ENCODE measurements around the gene USP44.

Gene USP44

DNA sequence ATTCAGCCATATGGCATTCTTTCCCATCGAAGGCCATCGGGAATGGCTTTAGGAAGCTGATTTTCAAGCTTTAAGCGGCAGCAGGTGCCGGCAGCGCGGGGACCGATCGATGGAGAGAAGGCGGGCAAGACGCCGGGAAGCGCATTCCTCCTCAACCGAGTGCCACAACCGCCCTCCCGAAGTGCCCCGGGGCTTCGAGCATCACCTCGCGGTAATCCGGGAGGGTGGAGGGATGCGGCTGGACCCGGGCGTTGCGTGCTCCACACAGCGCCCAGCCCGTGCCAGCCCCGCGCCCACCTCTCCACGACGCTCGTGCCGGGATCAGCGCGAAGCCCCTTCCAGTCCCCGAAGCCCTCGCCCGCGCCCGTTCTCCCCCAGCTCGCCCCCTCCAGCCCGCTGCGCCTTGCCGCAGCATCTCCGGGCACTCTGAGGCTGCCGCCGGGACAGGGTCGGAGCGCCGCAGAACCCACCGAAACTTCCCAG, 3.2 kb downstream of the USP44 start:
- no peak for DNase-seq

DNA sequence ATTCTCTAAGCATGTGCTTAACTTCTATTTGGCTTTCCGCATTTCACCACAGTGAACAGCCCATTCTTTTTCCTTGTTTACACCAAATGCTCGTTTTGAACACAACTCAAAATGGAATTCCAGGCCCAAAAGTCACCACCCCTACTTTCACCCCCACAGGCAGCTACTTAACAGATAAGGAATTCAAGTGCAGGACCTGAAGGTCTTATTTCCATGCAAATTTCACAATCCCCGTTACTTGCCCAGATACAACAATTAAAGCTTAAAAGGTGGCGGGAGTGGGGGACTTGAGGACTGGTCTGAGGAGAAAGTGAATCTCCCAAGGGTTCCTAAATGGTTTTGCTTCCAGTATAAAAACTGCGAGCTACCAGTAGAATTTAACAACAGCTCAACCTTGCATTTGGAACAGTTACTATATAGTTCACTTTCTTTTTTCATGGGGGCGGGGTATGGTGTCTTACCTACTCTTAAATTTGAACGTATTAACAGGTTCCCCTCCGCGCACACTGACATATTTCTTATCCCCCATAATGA, 3.7 kb downstream of the USP44 start:
- no peak for DNase-seq

- no peak for DNase-seq
These were observed 4.8 kb downstream of the USP44 start for GRCh38 chr12:95546491-95546813.

GRCh38 chr12:95545731-95546490, 5.4 kb downstream of the USP44 start:
- DNase-seq = no peak

GRCh38 chr12:95545303-95545702, 6.0 kb downstream of the USP44 start:
- DNase-seq = no peak

GRCh38 chr12:95544756-95545155, 6.5 kb downstream of the USP44 start:
- no peak for DNase-seq

GRCh38 chr12:95543305-95543704, 8.0 kb downstream of the USP44 start:
- DNase-seq = no peak

DNA sequence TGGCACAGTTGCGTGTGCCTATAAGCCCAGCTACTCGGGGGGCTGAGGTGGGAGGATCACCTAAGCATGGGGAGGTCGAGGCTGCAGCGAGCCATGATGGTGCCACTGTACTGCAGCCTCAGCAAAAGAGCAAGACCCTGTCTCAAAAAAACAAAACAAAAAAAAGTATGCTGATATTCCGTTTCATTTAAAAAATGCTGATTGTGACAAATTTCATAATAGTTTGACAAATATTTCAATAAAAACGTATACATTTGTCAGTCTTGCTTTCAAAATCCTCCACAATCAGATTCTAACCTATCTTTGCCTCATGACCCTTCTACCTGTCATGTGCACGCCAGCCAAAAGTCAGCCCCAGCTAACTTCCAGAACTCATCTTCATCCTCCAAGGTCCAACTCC, 9.8 kb downstream of the USP44 start:
- no peak for DNase-seq

- no peak for DNase-seq
These were observed 12.6 kb downstream of the USP44 start for GRCh38 chr12:95538656-95539055.

GRCh38 chr12:95538006-95538405, 13.3 kb downstream of the USP44 start:
- no peak for DNase-seq

DNA sequence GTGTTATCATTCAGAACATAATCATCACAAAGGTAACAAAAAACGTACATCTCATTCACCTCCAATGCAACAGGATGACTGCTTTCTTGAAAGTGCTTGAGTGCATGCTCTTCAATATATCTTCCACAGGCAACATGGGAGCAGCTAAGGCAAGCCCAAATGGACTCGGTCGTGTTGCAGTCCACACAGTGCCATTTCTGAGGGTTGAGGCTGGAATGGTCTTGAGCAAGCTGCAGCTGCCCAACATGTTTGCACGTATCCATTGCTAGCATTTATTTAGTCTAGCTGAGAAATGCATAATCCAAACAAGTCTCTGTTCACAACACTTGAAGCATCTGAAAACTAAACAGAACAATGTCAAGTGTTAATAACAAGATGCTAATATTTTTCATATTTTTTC, 17.3 kb downstream of the USP44 start:
- no peak for DNase-seq

DNA sequence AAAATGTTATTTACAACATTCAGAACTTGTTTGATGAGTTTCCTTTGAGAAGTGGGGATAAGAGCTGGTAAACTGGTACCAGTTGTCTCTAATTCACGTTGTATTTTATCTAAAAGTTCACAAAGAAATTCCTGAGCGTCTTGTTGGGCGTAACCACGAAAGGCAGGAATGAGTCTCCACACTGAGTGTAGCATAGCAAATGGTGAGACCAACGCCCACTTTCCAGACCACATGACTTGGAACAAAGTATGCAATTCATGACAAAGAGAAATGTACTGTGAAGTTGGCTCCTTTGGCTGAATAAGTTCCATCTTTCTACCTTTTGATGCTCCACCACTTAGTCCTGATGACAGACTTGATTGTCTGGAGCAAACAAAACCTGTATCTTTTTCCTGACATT, 18.4 kb downstream of the USP44 start:
- no peak for DNase-seq

DNA sequence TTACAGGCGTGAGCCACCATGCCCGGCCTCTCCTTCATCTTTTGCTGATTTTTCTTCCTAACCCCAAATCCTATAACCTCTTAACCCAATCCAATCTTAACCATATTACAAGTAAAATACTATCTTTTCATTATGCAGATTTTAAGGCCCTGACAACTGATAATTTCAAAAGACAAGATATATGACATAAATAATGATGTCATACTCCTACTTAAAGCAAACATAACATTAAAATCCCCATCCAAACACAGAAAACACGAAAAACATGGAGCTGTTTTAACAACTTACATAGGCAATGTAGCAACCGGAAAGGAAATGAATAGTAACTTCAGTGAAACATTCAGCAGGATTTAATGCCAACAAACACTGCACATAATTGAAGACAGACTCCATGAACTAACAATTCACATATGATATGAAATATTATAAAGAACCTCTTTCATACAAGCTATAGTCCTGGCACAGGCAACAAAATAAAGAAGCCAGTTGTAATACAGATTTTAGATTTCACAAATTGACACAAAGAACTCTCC, 21.5 kb downstream of the USP44 start:
- DNase-seq = no peak

GRCh38 chr12:95528431-95528830, 22.8 kb downstream of the USP44 start:
- no peak for DNase-seq

GRCh38 chr12:95522692-95523091, 28.6 kb downstream of the USP44 start:
- no peak for DNase-seq

GRCh38 chr12:95520816-95521215, 30.5 kb downstream of the USP44 start:
- DNase-seq = no peak

GRCh38 chr12:95518944-95519343, 32.3 kb downstream of the USP44 start:
- DNase-seq = no peak

DNA sequence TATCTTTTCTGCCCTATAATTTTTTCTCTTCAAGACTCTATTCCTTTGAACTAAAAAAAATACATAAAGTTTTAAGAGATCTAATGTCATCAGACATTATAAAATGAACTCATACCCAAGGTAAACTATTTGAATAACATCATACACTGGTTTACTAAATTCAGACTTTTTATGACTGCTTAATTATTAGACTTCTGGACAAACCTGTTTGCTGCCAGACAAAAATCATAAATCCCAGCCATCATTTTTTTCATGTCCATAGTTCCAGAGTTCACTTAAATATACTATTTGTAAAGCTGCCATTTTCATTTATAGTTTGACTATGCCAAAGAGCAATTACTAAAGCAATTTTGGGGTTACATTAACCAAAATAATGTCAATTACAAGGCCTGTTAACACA, 34.0 kb downstream of the USP44 start:
- DNase-seq = no peak

DNA sequence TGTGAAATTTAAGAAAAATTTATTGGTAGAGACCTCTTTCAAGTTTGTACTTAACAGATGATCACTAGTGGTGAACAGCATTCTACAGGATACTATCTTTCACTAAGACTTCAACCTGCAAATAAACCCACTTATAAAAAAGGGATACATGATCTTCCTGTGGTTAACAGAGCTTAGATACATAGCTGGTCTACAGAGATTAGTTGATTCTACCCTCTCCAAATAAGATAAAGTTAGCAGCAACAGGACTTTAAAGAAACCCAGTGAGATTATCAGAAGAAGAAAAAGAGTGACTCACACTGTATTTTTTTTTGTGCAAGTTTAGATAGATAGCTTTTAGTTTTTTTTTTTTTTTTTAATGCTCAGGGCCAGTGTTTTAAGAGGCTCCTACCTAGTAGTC, 34.5 kb downstream of the USP44 start:
- DNase-seq = no peak

- no peak for DNase-seq
These were observed 36.1 kb downstream of the USP44 start for GRCh38 chr12:95515197-95515596.

DNA sequence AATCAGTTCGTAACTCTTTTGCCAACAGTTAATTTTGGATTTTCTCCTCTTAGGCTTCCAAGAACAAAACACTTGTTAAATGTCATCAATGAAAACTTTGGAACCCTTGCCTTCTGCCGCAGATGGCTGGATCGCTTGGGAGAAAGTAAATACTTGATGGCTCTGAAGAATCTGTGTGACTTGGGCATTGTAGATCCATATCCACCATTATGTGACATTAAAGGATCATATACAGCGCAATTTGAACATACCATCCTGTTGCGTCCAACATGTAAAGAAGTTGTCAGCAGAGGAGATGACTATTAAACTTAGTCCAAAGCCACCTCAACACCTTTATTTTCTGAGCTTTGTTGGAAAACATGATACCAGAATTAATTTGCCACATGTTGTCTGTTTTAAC, 37.7 kb downstream of the USP44 start:
- no peak for DNase-seq

GRCh38 chr12:95511977-95512376, 39.3 kb downstream of the USP44 start:
- no peak for DNase-seq

- no peak for DNase-seq
These were observed 42.0 kb downstream of the USP44 start for GRCh38 chr12:95509300-95509699.

GRCh38 chr12:95506707-95507523, 44.4 kb downstream of the USP44 start:
- no peak for DNase-seq
